Neuronal stem cell (in vitro differentiated cells): ENCODE results near the gene PPP4R3B. TPM values are rescaled to one million over a fixed set of nuclear protein-coding genes. Genes with fewer than 3 reads are reported as not detected.

Source experiments
- DNase-seq: peaks from one replicate; pipeline ENCODE4 v3.0.0-alpha.2; 2013; ENCODE audit warnings: low spot score
- H2AFZ ChIP-seq: one replicate; pipeline ENCODE4 v1.6.1; 2013; ENCODE audit warnings: mild to moderate bottlenecking, low read length, inconsistent platforms
- H2AK5ac ChIP-seq: 2 replicates; pipeline ENCODE4 v1.6.1; 2013; ENCODE audit warnings: low read depth, mild to moderate bottlenecking, inconsistent platforms, low read length, moderate library complexity, mixed read lengths
- H2BK120ac ChIP-seq: 2 replicates; pipeline ENCODE4 v1.6.1; 2013; ENCODE audit warnings: low read depth, mild to moderate bottlenecking, inconsistent platforms, low read length, moderate library complexity, mixed read lengths
- H2BK12ac ChIP-seq: one replicate; pipeline ENCODE4 v1.6.1; 2013; ENCODE audit warnings: low read length, inconsistent platforms
- H2BK15ac ChIP-seq: 2 replicates; pipeline ENCODE4 v1.6.1; 2013; ENCODE audit warnings: mild to moderate bottlenecking, low read length, inconsistent platforms, mixed read lengths
- H2BK5ac ChIP-seq: one replicate; pipeline ENCODE4 v1.6.1; 2013; ENCODE audit warnings: inconsistent platforms, mild to moderate bottlenecking, low read length, moderate library complexity
- H3K14ac ChIP-seq: one replicate; pipeline ENCODE4 v1.6.1; 2013; ENCODE audit warnings: low read length, inconsistent platforms
- H3K18ac ChIP-seq: 2 replicates; pipeline ENCODE4 v1.6.1; 2013; ENCODE audit warnings: low read length, inconsistent platforms
- H3K23ac ChIP-seq: 2 replicates; pipeline ENCODE4 v1.6.1; 2013; ENCODE audit warnings: low read depth, mild to moderate bottlenecking, mixed read lengths, low read length, inconsistent platforms; ENCODE audit not compliant: poor library complexity
- H3K27ac ChIP-seq: replicated peaks from 3 replicates; pipeline ENCODE4 v1.5.1; 2013; ENCODE audit warnings: low read length, inconsistent platforms
- H3K27me3 ChIP-seq, 3 experiments: 2 replicates each; pipeline ENCODE4 v1.6.1; 2013; ENCODE audit warnings: low read length in 3 of 3, mild to moderate bottlenecking in 2 of 3, inconsistent platforms in 1 of 3, low read depth in 1 of 3, mixed read lengths in 1 of 3, moderate library complexity in 1 of 3; ENCODE audit not compliant: control insufficient read depth in 3 of 3, insufficient read depth in 3 of 3
- H3K36me3 ChIP-seq, 2 donors: replicated peaks in 1 of 2; 2 replicates each; pipeline ENCODE4 v1.6.1; 2013; ENCODE audit warnings: low read length in 2 of 2; ENCODE audit not compliant: control insufficient read depth in 2 of 2, insufficient read depth in 2 of 2
- H3K4ac ChIP-seq: 2 replicates; pipeline ENCODE4 v1.6.1; 2013; ENCODE audit warnings: inconsistent platforms, mild to moderate bottlenecking, low read length, moderate library complexity
- H3K4me1 ChIP-seq, 2 donors: 1 replicate in 1 of 2; 2 replicates in 1 of 2; pipeline ENCODE4 v1.6.1; 2013; ENCODE audit warnings: low read length in 2 of 2, low read depth in 1 of 2; ENCODE audit not compliant: control insufficient read depth in 2 of 2, insufficient read depth in 1 of 2
- H3K4me2 ChIP-seq: one replicate; pipeline ENCODE4 v1.6.1; 2013; ENCODE audit warnings: mild to moderate bottlenecking, low read length, inconsistent platforms; ENCODE audit not compliant: insufficient read depth, poor library complexity, severe bottlenecking
- H3K4me3 ChIP-seq, 2 donors: 2 replicates each; pipeline ENCODE4 v1.5.1; 2013; ENCODE audit warnings: low read length in 2 of 2, mild to moderate bottlenecking in 2 of 2, inconsistent platforms in 1 of 2, moderate library complexity in 1 of 2
- H3K79me1 ChIP-seq: one replicate; pipeline ENCODE4 v1.6.1; 2013; ENCODE audit warnings: low read depth, mild to moderate bottlenecking, inconsistent platforms, low read length, moderate library complexity
- H3K9ac ChIP-seq: one replicate; pipeline ENCODE4 v1.6.1; 2013; ENCODE audit warnings: mild to moderate bottlenecking, low read depth, low read length, inconsistent platforms; ENCODE audit not compliant: poor library complexity
- H3K9me3 ChIP-seq, 2 donors: replicated peaks in 1 of 2; 2 replicates each; pipeline versions ENCODE3 to v1.6.1; 2013; ENCODE audit warnings: low read length in 2 of 2, mild to moderate bottlenecking in 2 of 2, inconsistent platforms in 1 of 2, low read depth in 1 of 2, mixed read lengths in 1 of 2, moderate library complexity in 1 of 2; ENCODE audit not compliant: control insufficient read depth in 2 of 2, insufficient read depth in 1 of 2
- H4K8ac ChIP-seq: one replicate; pipeline ENCODE4 v1.6.1; 2013; ENCODE audit warnings: low read depth, mild to moderate bottlenecking, inconsistent platforms, low read length, moderate library complexity
- H4K91ac ChIP-seq: one replicate; pipeline ENCODE4 v1.6.1; 2013; ENCODE audit warnings: low read length, low read depth, mild to moderate bottlenecking, inconsistent platforms; ENCODE audit not compliant: poor library complexity
- WGBS, 2 donors: extraction: QIAGEN DNeasy Blood & Tissue Kit; methylation state at CpG; one replicate each; pipeline ENCODE4 v1.1.7; 2013; ENCODE audit warnings: missing lambda C conversion rate in 2 of 2, mixed read lengths in 1 of 2; ENCODE audit not compliant: insufficient read length in 2 of 2, insufficient replicate concordance in 1 of 2; ENCODE audit errors: extremely low coverage in 2 of 2; 5-methylcytosine and 5-hydroxymethylcytosine counted together
- small RNA-seq: library from polyadenylated mRNA; stranded (forward); fragments of <200 nt; extraction: miRNeasy Mini kit (QIAGEN cat#:217004); gene quantifications from one replicate; pipeline ENCODE3, GENCODE V24; 2013; ENCODE audit not compliant: insufficient read depth

Gene PPP4R3B

DNA sequence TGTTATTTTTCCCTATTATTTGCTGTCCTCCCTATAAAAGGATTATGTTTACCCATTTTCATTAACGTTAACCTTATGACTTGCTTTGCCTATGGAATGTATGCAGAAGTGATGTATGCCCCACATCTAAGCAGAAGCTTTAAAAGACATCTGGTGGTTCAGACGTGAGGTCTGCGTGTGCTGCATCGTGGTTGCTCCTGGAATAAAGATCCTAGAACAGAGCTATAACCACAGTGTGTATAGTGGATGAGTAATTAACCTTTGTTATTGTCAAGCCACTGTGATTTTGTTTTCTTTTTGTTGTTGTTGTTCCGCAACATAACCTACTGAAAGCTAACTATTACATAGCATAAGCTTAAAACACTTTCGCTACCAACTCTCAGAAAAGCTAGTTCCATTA is 118.8 kb downstream of the PPP4R3B start:
- Histone ChIP-seq H3K23ac (no peak overlapping the region), H3K18ac (no peak overlapping the region), H2BK15ac (no peak overlapping the region), H3K9me3 (no peaks in the 10 kb centered on the region), H2AK5ac (no peak overlapping the region), H3K4me1 (no peaks in the 10 kb centered on the region), H3K14ac (no peak overlapping the region), H3K36me3 (no peaks in the 10 kb centered on the region), H3K4me3 (no peak overlapping the region), H3K27me3 (no peaks in the 10 kb centered on the region), H3K4me2 (no peak overlapping the region), H2BK120ac (no peak overlapping the region), H3K4ac (no peak overlapping the region), H4K8ac (no peak overlapping the region), H4K91ac (no peak overlapping the region), H3K79me1 (no peaks in the 10 kb centered on the region), H3K9ac (no peak overlapping the region), H2AFZ (no peak overlapping the region), H3K27ac (no peak overlapping the region), H2BK5ac (no peak overlapping the region), H2BK12ac (no peak overlapping the region)
- no CpG with 5 or more reads among the region's 6 CpGs for WGBS, 2 donors
- no peak for DNase-seq

Small RNA genes lying within 50 kb of the gene (small RNA-seq; reads per million reads assigned to genes)
- gene RF00586 (not detected), gene RNU6-634P (not detected)
